IPS DF 4.7 (cell line): ENCODE data around the gene IQGAP2.
"Not testable (repeated sequence)": the region's sequence is repeated elsewhere in the genome, so short reads cannot be mapped to it uniquely, and the experiment has no call there.

ENCODE experiments used
- DNase-seq: peaks from one replicate; pipeline ENCODE4 v3.0.0-alpha.2; 2013; ENCODE audit warnings: low spot score; ENCODE audit errors: extremely low read depth

IQGAP2 gene

GRCh38 chr5:76535577-76535976 lies 132.5 kb downstream of the IQGAP2 start:
- no peak for DNase-seq

DNA sequence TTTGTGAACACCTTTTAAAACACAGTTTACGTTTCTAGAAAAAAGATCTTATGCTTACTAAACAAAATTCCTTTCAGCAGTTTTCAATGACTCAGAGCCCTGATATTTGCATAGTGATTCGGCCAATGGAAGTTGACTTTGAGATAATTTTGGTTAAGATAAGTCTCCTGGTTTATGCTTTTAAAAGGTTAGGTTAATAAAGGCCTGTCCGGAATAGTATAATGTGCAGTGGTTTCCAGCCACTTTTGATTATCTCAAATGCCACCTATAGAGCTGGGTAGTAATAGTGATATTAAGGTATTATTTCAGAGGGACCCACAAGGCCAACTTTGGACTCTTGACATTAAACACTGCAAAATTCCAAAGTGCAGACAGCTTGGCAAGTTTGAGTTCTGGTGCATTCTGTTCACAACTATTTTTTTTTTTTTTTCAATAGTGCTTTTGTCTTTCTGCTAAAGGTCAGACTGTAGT lies 134.0 kb downstream of the IQGAP2 start:
- no peak for DNase-seq

- no peak for DNase-seq
These were observed 139.2 kb downstream of the IQGAP2 start for GRCh38 chr5:76542241-76542640.

GRCh38 chr5:76542887-76543690 lies 140.0 kb downstream of the IQGAP2 start:
- DNase-seq: no peak

DNA sequence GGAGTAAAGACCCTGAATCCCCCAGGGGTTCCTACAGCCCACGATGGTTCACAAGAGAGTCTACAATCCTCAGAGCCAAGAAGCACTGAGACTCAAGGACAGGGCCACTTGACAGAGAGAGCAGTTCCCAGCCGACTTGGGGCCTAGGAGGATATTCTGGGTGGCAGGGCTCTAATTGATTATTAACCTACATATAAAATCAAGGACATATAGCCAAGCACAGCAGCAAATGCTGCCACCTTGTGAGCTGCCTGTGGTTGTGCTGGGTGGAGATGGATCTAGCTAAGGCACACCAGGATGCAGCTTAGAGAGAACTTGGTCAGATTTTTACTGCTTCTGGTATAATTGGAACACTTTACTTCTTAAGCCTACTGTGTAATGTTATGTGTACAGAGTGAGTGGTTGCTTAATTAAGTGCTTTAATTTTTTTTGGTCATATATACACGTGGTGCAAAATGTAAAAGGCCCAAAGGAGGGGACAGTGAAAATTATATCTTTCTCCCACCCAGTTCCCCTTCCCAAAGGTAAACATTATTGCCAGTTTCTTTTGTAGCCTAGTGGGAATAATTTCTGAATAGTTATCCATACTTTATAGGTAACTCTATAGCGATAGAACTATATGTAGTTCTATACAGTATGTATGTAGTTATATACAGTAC lies 141.3 kb downstream of the IQGAP2 start:
- no peak for DNase-seq

GRCh38 chr5:76545184-76545583 lies 142.1 kb downstream of the IQGAP2 start:
- no peak for DNase-seq

DNA sequence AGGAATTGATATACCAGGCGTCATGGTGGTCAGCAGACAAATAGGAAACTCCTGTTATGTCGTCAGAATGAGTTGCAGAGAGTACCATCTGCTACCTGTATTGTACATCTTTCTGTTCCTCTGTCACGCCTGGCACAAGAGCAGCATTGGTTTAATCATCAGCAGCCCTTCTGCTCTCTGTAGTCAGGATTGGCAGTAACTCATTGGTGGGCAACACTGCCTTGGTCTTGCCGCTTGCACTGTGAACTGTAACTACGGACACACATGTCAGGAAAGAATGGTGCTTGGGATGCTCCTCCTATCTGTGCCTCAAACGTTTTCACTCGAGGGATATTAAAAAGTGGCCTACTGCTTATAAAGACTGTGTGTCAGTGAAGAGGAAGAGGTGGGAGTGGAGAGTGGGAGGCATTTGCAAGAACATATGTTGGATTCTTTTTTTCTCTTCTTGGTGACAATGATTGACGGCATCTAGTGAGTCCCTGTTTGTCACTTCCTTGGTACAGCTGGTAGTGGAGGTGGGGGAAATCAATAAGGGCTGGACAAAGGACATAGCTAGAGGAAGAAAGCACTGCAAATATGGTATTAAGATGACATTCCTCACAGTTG lies 143.5 kb downstream of the IQGAP2 start:
- no peak for DNase-seq

- no peak for DNase-seq
These were observed 144.3 kb downstream of the IQGAP2 start for GRCh38 chr5:76547242-76547890.

GRCh38 chr5:76547891-76548524 lies 144.9 kb downstream of the IQGAP2 start:
- DNase-seq: no peak

DNA sequence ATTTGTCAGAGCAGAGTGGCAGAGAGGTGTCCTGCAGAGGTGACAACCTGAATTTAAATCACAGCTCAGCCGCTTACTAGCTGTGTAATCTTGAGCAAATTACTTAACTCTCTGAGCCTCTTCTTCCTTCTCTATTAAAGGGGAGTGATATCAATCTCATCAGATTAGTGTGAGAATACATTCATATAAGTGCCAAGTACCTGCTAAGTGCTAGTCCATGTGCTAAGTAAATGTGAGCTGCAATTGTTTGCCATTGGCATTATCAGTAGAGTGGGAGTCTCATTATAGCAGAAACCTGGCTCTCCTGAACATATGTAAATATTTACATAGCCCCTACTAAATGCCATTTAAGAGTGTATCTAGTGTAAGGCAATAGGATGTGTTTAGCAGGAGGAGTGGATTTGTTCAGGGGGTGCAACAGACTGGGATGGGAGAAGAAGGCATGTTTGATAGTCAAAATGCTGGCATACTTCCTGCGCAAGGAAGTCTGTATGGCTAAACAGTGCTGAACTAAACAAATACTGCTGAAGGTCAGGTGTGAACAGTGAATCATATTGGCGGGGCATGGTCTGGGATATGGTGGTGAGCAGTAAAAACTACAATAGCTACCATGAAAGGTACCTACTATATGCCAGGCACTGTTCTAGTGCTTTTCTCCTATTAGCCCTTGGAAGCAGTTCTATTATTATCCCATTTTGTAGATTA lies 145.6 kb downstream of the IQGAP2 start:
- no peak for DNase-seq

- DNase-seq: not testable (repeated sequence)
These were observed 147.8 kb downstream of the IQGAP2 start for GRCh38 chr5:76550881-76551280.

- DNase-seq: no peak
These were observed 149.5 kb downstream of the IQGAP2 start for GRCh38 chr5:76552546-76552945.

DNA sequence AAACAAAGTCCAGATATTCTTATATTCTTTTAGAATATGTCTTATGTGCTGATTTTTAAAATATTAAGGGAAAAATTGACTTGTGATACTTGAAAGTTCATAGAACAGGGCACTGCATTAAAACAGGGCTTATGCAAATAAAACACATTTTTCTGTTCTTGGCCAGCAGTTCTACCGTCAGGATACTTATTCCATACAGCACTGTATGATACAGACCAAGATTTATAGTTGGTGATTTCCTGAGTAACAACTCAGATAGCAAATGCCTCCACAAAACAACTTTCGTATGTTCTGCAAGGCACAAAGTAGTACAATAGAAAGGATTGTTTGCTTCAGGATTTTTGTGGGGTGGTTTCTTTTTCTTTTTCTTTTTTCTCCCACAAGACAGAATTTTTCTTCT lies 150.2 kb downstream of the IQGAP2 start:
- DNase-seq: no peak

- no peak for DNase-seq
These were observed 152.0 kb downstream of the IQGAP2 start for GRCh38 chr5:76555114-76555513.

DNA sequence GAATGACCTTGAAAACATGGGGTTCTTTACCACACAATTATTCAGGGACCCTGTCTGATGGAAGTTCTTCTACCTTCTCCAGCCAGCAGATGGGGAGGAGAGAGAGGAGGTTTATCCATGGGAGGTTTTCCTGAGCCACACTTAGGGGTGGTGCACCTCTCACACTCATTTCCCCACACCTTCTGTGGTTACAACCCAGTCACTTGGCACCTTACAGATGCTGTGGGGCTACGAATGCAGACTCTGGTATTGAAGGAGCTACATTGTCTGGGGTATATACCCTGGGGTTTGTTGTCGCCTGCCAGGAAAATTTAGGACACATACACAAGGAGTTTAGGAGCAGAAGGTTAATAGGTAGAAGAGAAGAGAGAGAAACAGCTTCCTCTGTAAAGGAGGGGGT lies 152.6 kb downstream of the IQGAP2 start:
- DNase-seq: no peak

DNA sequence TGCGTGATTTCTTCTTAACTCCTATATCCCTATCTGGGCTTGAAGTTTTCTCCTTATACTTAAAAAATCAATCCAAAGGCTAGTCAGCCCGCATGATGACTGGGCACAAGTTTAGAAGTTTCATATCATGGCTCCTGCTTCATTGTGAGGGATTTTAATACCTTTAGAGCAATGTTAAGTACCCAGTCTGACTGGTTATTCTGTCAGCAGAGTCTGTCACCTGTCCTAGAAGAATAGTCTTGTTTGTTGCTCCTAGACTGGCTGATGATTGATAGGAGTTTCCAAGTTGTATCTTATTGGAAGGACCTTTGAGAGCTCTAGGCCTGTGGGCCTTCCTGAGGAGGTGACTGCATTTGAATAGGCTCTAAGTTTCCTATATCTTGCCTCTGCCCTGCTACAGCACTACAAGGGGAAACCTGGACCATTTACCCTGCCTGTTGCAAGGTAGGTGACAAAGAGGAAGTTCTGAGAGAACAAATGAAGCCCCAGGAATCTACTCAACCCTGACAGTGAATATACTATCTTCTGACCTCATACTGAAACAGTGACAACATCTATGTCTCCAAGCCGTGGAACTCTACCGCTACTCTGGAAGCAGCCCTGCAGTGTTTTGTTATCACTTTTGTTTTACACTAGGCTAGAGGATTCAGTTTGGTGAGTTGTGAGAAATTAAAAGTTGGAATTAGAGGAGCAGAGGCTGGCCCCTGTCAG lies 153.6 kb downstream of the IQGAP2 start:
- no peak for DNase-seq

DNA sequence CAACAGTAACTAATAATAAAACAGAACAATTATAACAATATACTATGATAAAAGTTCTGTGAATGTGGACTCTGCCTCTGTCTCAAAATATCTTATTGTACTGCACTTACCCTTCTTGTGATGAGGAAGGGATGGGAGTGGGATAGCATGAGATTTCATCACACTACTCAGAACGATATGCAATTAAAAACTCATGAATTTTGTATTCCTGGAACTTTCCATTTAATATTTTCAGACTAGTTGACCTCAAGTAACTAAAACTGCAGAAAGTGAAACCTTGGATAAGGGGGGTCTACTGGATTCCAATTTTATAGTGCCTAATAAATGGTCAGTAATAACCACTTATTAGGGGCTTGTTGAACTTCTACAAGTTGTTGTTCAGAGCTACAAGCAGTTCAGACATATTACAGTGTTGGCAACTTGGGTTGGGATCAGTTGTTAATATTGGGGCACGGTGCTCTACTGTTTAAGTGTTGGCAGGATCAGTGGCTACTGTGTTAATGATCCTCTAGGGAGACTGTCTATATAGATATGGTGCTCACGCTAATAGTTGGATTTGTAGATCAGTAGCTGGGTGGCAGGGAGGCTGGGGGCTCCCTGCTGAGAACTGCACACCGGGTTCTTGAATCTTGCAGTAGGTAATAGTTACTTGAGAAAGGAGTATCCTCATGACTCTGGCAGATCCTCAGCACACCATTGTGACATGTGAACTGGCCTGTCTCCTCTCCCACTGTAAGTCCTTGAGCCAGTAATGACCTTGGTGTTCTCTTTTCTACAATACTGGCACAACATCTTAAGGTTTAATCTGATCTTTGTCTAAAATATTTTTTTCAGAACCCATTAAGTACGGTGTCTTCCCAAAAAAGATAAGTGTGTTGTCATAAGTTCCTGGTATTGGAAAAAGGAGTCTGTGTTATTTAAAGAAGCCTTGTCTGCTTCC lies 158.1 kb downstream of the IQGAP2 start:
- no peak for DNase-seq

DNA sequence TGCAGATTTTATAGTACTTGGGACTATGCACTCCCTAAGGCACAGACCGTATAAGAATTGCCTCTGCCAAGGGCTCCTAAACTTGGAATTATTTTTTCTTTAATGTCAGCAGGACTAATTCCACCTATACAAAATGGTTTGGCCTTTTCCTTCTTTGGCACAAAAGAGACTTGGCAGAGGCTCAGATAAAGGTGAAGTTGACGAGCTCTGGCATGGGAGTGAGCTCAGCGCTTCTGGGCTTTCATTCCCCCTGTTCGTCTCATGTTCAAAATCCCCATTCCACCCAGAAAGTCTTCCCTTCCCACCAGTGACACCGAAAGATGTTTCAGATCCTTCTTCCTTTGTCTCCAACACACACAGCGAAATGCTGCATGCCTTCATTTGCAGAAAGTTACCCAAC lies 158.9 kb downstream of the IQGAP2 start:
- no peak for DNase-seq

- DNase-seq: no peak
These were observed 161.9 kb downstream of the IQGAP2 start for GRCh38 chr5:76565009-76565408.
